Measurements from ENCODE around the gene ASZ1. TPM values are rescaled to one million over a fixed set of nuclear protein-coding genes. Genes with fewer than 3 reads are reported as not detected.

ASZ1 gene
- total RNA-seq, 2 experiments from 2014 or later, result not detected

- ChIA-PET POLR2A (no interaction called here), CTCF (no interaction called here)
Measured at GRCh38 chr7:117347962-117348672, 79.2 kb downstream of the ASZ1 start.

GRCh38 chr7:117347480-117347879 lies 79.8 kb downstream of the ASZ1 start:
- POLR2A ChIA-PET, result no interaction called here
- CTCF ChIA-PET, result no interaction called here

GRCh38 chr7:117346161-117346560 lies 81.1 kb downstream of the ASZ1 start:
- ChIA-PET CTCF (no interaction called here), POLR2A (no interaction called here)

GRCh38 chr7:117338020-117338419 lies 89.3 kb downstream of the ASZ1 start:
- POLR2A ChIA-PET, result no interaction called here
- CTCF ChIA-PET, result no interaction called here

- ChIA-PET POLR2A (no interaction called here), CTCF (no interaction called here)
Measured at GRCh38 chr7:117333168-117333567, 94.1 kb downstream of the ASZ1 start.

GRCh38 chr7:117332031-117332430 lies 95.3 kb downstream of the ASZ1 start:
- POLR2A ChIA-PET, result no interaction called here
- CTCF ChIA-PET, result no interaction called here

GRCh38 chr7:117325836-117326235 lies 101.5 kb downstream of the ASZ1 start:
- POLR2A ChIA-PET, result no interaction called here

GRCh38 chr7:117324960-117325359 lies 102.3 kb downstream of the ASZ1 start:
- POLR2A ChIA-PET, result no interaction called here
- CTCF ChIA-PET, result no interaction called here

More at GRCh38 chr7:117325836-117326235, 101.5 kb downstream of the ASZ1 start:
- CTCF ChIA-PET, result no interaction called here

- ChIA-PET CTCF (no interaction called here), POLR2A (no interaction called here)
Measured at GRCh38 chr7:117323851-117324711, 103.2 kb downstream of the ASZ1 start.

- ChIA-PET CTCF (no interaction called here), POLR2A (no interaction called here)
Measured at GRCh38 chr7:117323305-117323850, 103.9 kb downstream of the ASZ1 start.

- ChIA-PET CTCF (no interaction called here), POLR2A (no interaction called here)
Measured at GRCh38 chr7:117322741-117323304, 104.5 kb downstream of the ASZ1 start, which contains the start of gene WNT2. TSS of gene WNT2 (minus strand) at chr7:117323058. CDS start at chr7:117322989, 69 bp downstream.

GRCh38 chr7:117320523-117320922 lies 106.8 kb downstream of the ASZ1 start:
- ChIA-PET POLR2A (no interaction called here), CTCF (no interaction called here)

GRCh38 chr7:117319181-117319580 lies 108.1 kb downstream of the ASZ1 start:
- ChIA-PET POLR2A (no interaction called here), CTCF (no interaction called here)

- CTCF ChIA-PET, result no interaction called here
- POLR2A ChIA-PET, result no interaction called here
Measured at GRCh38 chr7:117313582-117313981, 113.7 kb downstream of the ASZ1 start.

Other genes starting within 250 kb of the ASZ1 start
- gene WNT2, start 104.4 kb downstream of the ASZ1 start, total RNA-seq, result not detected
- not detected for gene CFTR, start 52.5 kb upstream of the ASZ1 start, total RNA-seq

All from activated CD8-positive, alpha-beta memory T cell treated with anti-CD3 and anti-CD28 coated beads for 36 hours (primary cell).